GDM1 (cell line): Measurements from ENCODE around the gene KLF6.
A peak's percentile ranks its signal among the peaks of the same experiment; 100 is the strongest.

Experiments used
- DNase-seq: peaks from one replicate; lab custom pipeline; 2025; lab: John Stamatoyannopoulos, UW

Gene KLF6

GRCh38 chr10:3787816-3788215 lies 2.8 kb upstream of the KLF6 start:
- no peak for DNase-seq

- no peak for DNase-seq
These were observed 2.0 kb upstream of the KLF6 start for GRCh38 chr10:3787016-3787400.

GRCh38 chr10:3786295-3787015 lies 1.4 kb upstream of the KLF6 start:
- DNase-seq, result no peak

- DNase-seq, result no peak
These were observed 852 bp upstream of the KLF6 start for GRCh38 chr10:3785851-3786271.

- peak; percentile 97 for DNase-seq
These were observed 342 bp upstream of the KLF6 start for GRCh38 chr10:3785251-3785850.

GRCh38 chr10:3783682-3784432 lies 1.2 kb downstream of the KLF6 start:
- DNase-seq, result no peak

- no peak for DNase-seq
These were observed 1.7 kb downstream of the KLF6 start for GRCh38 chr10:3783316-3783681.

- DNase-seq, result no peak
These were observed 2.3 kb downstream of the KLF6 start for GRCh38 chr10:3782451-3783315.

- DNase-seq, result no peak
These were observed 2.9 kb downstream of the KLF6 start for GRCh38 chr10:3782146-3782450.

GRCh38 chr10:3781468-3782145 lies 3.4 kb downstream of the KLF6 start:
- no peak for DNase-seq

GRCh38 chr10:3780771-3781467 lies 4.1 kb downstream of the KLF6 start:
- no peak for DNase-seq

- no peak for DNase-seq
These were observed 4.8 kb downstream of the KLF6 start for GRCh38 chr10:3780021-3780770.

- DNase-seq, result no peak
These were observed 5.8 kb downstream of the KLF6 start for GRCh38 chr10:3779158-3779741.

- no peak for DNase-seq
These were observed 6.3 kb downstream of the KLF6 start for GRCh38 chr10:3778692-3779157.

- no peak for DNase-seq
These were observed 6.9 kb downstream of the KLF6 start for GRCh38 chr10:3777981-3778691.

GRCh38 chr10:3776796-3777571 lies 8.0 kb downstream of the KLF6 start:
- no peak for DNase-seq

GRCh38 chr10:3775696-3776551 lies 9.1 kb downstream of the KLF6 start:
- no peak for DNase-seq
